ENCODE measurements around the gene FAM163A. TPM values are rescaled to one million over a fixed set of nuclear protein-coding genes. Genes with fewer than 3 reads are reported as not detected.

FAM163A gene
- total and polyA plus RNA-seq, 9 of the 15 experiments (the other 6 are each of a cell fraction or from before 2014, with no cell fraction given), result not detected

DNA sequence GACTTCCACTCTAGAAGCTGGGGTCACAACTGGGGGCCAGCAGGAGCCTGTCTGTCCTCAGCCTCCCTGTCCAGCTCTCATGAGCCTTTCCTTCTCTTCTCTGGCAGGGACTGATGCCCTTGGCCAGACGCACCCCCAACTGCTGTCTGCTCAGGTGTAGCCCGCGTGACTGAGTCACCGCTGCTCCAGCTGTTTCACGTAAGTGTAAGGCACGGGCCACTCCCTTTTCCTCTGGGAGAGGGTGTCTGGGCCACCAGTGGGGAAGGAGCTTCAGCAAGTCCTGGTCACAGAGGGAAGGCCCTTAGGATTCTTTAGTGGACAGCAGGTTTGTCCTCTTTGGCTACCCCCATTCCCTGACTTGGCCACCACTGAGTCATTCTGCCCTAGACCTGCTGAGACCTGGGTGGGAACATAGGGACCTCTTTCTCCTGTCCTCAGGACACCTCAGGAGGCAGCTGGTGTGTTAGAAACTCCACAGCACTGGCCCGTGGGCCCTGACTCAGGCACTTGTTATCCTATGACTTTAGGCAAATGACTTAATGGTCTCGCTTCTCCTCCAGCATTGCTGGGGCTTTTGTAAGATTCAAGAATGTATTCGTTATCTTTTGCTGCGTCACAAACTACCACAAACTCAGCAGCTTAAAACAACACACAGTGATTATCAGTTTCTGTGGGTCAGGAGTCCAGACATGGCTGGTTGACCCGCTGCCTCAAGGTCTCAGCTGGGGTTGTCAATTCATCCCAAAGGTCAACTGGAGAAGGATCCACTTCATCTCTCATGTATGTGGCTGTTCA is 64.8 kb downstream of the FAM163A start (continued):
- TF ChIP-seq ZNF431 (CRISPR knock-in tag; IDR thresholded peaks at IDR 0.05) (no peak), MCM2 (IDR thresholded peaks at IDR 0.05; ENCODE audit: low read depth) (no peak), ZBTB5 (IDR thresholded peaks at IDR 0.05) (no peak), CREB5 (CRISPR knock-in tag; IDR thresholded peaks at IDR 0.05) (no peak), SIRT6 (IDR thresholded peaks at IDR 0.05; ENCODE audit: low read depth, low read length) (no peak), TEAD4 (IDR thresholded peaks at IDR 0.05; ENCODE audit: low read length) (peak; percentile 46; the same call in 1 of the 2 replicates), TEAD4 (CRISPR knock-in tag; IDR thresholded peaks at IDR 0.05; ENCODE audit: borderline replicate concordance) (no peak), TGIF2 (CRISPR knock-in tag; IDR thresholded peaks at IDR 0.05) (no peak), MED1 (CRISPR knock-in tag; IDR thresholded peaks at IDR 0.05; ENCODE audit: borderline replicate concordance) (no peak), TBL1XR1 (IDR thresholded peaks at IDR 0.05; ENCODE audit: low read length in 2 of 2) (no peak), SLC30A9 (CRISPR knock-in tag; IDR thresholded peaks at IDR 0.05) (no peak), HDAC2 (IDR thresholded peaks at IDR 0.05) (no peak), ZNF23 (CRISPR knock-in tag; IDR thresholded peaks at IDR 0.05) (no peak), HDAC1 (IDR thresholded peaks at IDR 0.05) (peak in 1 of 2 experiments; percentile 30; a peak in 1 of 4 replicates), IFI16 (CRISPR knock-in tag; IDR thresholded peaks at IDR 0.05) (no peak), ZNF655 (CRISPR knock-in tag; IDR thresholded peaks at IDR 0.05) (no peak), ZNF184 (CRISPR knock-in tag; IDR thresholded peaks at IDR 0.05) (no peak)
- TF ChIP-seq, protein P1, sequence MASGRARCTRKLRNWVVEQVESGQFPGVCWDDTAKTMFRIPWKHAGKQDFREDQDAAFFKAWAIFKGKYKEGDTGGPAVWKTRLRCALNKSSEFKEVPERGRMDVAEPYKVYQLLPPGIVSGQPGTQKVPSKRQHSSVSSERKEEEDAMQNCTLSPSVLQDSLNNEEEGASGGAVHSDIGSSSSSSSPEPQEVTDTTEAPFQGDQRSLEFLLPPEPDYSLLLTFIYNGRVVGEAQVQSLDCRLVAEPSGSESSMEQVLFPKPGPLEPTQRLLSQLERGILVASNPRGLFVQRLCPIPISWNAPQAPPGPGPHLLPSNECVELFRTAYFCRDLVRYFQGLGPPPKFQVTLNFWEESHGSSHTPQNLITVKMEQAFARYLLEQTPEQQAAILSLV (tag; IDR thresholded peaks at IDR 0.05), result no peak
- TF ChIP-seq, protein P2, sequence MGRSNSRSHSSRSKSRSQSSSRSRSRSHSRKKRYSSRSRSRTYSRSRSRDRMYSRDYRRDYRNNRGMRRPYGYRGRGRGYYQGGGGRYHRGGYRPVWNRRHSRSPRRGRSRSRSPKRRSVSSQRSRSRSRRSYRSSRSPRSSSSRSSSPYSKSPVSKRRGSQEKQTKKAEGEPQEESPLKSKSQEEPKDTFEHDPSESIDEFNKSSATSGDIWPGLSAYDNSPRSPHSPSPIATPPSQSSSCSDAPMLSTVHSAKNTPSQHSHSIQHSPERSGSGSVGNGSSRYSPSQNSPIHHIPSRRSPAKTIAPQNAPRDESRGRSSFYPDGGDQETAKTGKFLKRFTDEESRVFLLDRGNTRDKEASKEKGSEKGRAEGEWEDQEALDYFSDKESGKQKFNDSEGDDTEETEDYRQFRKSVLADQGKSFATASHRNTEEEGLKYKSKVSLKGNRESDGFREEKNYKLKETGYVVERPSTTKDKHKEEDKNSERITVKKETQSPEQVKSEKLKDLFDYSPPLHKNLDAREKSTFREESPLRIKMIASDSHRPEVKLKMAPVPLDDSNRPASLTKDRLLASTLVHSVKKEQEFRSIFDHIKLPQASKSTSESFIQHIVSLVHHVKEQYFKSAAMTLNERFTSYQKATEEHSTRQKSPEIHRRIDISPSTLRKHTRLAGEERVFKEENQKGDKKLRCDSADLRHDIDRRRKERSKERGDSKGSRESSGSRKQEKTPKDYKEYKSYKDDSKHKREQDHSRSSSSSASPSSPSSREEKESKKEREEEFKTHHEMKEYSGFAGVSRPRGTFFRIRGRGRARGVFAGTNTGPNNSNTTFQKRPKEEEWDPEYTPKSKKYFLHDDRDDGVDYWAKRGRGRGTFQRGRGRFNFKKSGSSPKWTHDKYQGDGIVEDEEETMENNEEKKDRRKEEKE (IDR thresholded peaks at IDR 0.05; ENCODE audit: borderline replicate concordance in 1 of 2, control insufficient read depth in 1 of 2, low read depth in 2 of 2, low read length in 1 of 2), result no peak
